ENCODE measurements around the gene ERVH48-1.

DNA sequence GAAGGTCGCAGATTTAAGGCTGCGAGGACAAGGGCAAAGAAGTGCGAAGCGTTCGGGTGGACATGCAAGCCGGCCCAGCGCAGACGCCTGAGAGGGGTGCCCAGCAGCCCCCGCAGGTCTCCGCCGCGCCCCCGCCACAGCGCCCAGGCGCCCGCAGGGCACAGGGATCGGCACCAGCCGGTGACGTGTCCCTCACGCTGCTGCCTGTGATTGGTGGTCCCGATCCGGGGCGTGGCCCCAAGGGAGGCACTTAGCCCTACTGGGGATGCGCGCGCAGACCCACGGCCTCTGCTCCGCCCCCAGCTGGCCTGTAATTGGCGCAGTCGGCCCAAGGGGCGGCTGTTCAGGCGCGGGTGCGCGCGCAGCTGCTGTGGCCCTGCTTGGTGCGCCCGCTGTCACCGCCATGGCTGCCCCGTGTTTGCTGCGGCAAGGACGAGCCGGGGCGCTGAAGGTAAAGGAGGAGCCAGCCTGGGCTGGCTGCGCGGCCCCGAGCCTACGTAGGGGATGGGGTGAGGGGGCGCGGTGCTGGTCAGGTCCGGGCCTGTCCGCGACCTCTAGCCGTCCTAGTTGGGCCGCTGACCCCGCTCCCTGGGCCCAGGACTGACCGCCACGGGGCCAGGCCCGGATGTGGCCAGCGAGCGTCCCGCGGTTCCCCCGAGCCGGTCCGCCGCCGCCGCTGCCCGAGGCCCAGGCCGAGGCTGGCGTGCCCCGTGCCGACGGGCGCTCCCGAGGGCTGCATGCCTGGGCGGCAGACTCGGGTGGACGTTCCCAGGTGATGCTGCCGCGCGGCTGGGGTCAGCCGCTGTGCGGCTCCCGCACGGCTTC is 32.3 kb downstream of the ERVH48-1 start, which contains the start of gene NDUFV3:
- TF ChIP-seq CTCF (IDR thresholded peaks at IDR 0.05) (no peak), POLR2A (IDR thresholded peaks at IDR 0.05) (peak; percentile 70)

Measured in testis (tissue), 2 donors.